Measurements from ENCODE around the gene MANEA.

The MANEA gene

GRCh38 chr6:95589067-95589466, 11.7 kb downstream of the MANEA start:
- no peak for DNase-seq (ENCODE audit: low spot score)

- DNase-seq (ENCODE audit: low spot score), result no peak
These were observed 12.7 kb downstream of the MANEA start for GRCh38 chr6:95589826-95590570.

DNA sequence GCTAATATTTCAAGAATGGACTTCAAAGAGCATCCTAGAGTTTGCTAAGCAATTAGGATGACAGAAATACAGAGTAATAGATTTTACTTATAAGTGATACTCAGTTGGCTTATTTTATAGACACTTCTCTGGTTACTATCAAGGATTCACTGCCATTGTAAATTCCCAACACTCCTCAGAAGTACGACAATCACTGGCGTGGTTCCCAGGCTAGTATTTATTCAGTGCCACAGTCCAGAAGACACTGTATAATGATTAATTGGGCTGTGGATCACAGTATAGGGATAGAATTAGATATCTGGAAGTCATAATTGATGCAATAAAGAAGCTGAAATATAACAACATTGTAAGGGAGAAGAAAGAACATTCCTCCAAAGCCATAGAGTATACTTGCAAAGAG, 15.7 kb downstream of the MANEA start:
- no peak for DNase-seq (ENCODE audit: low spot score)

DNA sequence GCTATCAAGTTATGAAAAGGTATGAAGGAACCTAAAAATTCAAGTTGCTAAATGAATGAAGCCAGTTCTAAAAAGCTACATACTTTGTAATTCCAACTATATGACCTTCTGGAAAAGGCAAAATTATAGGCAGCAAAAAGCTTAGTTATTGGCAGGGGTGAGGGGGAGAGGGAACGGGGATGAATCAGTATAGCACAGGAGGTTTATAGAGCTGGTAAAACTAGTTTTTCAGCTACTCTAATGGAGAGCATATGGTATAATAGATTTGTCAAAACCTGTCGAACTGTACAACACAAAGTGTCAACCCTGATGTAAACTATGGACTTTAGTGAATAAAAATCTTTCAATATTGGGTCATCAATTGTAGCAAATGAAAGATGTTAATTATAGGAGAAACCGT, 18.7 kb downstream of the MANEA start:
- no peak for DNase-seq (ENCODE audit: low spot score)

DNA sequence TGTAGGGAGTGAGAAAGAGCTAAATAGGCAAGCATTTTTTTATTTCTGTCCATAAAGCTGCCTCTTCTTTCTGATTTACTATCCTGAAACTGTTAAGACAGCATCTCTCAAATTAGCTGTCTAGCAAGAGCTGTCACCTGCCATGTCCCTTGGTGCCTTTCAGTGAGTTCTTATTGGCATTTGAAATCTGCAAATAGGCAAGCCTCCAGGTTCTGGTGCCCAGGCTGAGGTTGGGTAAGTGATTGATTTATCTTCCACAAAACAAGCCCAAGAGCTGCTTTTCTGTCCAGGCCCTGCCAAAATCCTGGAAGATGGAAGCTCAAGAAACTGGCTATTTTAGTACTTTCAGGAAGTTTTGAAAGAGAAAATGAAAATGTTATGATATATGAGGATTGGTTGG, 22.4 kb downstream of the MANEA start:
- DNase-seq (ENCODE audit: low spot score), result no peak

- no peak for DNase-seq (ENCODE audit: low spot score)
These were observed 23.8 kb downstream of the MANEA start for GRCh38 chr6:95601133-95601532.

GRCh38 chr6:95614094-95614493, 36.8 kb downstream of the MANEA start:
- no peak for DNase-seq (ENCODE audit: low spot score)

- no peak for DNase-seq (ENCODE audit: low spot score)
These were observed 52.2 kb downstream of the MANEA start for GRCh38 chr6:95629551-95629950.

DNA sequence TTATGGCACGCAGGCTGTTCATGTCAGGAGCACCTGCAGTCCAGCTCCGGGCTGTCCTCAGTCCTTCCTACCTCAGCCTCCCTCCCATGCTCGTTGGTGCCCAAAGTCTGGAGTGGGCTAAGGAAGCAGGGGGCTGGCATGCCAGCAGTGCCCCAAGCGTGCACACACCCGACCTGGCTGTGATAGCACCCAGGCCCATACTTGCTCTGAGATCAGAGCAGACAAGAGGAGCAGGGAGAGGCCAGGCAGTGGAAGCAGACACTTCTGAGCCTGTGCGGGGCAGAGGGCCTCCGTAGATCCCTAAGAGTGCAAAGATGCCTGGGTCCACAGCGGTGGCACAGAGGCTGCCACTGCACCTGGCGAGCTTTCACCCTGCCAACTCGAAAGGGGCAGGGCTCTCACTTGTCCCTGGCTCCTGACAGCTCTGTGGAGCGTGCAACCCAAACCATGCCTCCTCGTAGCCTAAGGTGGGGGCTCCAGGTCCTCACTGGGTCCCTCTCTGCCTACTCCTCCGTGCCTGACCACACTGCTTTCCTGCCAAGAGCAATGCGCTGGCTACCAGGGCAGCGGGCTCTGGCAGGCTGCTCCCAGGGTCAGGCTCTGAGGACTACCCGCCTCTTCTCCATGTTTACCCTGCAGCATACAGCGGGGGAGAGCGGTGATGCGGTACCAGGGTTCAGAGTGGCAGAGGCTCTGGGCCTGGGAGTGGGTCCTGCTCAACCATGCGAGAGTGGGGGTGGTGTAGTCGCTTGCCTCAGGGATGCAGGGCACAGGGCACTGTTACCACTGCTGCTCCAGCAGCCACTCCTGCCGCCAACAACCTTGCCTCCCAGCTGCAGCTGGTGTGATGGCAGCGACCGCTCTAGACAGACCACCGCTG, 59.5 kb downstream of the MANEA start:
- DNase-seq (ENCODE audit: low spot score), result no peak

DNA sequence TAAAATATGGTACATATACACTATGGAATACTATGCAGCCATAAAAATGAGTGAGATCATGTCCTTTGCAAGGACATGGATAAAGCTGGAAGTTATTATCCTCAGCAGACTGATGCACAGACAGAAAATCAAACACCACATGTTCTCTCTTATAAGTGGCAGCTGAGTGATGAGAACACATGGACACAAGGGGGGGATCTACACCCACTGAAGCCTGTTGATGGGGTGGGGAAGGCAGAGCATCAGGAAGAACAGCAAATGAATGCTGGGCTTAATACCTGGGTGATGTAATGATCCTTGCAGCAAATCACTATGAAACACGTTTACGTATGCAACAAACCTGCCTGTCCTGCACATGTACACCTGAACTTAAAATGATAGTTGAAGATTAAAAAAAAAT, 71.3 kb downstream of the MANEA start:
- no peak for DNase-seq (ENCODE audit: low spot score)

DNA sequence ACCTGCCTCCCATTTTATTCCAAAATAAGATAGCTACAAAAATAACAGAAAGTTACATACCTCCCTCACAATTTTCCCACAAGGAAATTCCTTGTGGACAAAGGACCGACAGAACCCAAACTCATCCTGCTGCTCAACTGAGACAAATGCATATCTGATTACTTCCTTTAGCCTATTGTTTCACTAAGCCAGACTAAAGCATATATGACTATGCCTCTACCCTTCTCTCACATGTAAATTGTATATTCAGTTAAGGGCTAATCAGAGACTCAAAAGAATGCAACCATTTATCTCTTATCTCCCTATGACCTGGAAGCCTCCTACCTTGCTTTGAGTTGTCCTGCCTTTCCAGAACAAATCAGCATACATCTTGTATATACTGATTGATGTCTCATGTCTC, 72.1 kb downstream of the MANEA start:
- no peak for DNase-seq (ENCODE audit: low spot score)

- no peak for DNase-seq (ENCODE audit: low spot score)
These were observed 76.8 kb downstream of the MANEA start for GRCh38 chr6:95654176-95654575.

GRCh38 chr6:95658886-95659285, 81.6 kb downstream of the MANEA start:
- DNase-seq (ENCODE audit: low spot score), result no peak
